ENCODE results near the gene FANCC. TPM values are rescaled to one million over a fixed set of nuclear protein-coding genes. Genes with fewer than 3 reads are reported as not detected.

Gene FANCC
- total and polyA plus RNA-seq, 2 of the 8 experiments (the other 6 are each of a cell fraction or from before 2014, with no cell fraction given), result 7.8 to 15.2 TPM

DNA sequence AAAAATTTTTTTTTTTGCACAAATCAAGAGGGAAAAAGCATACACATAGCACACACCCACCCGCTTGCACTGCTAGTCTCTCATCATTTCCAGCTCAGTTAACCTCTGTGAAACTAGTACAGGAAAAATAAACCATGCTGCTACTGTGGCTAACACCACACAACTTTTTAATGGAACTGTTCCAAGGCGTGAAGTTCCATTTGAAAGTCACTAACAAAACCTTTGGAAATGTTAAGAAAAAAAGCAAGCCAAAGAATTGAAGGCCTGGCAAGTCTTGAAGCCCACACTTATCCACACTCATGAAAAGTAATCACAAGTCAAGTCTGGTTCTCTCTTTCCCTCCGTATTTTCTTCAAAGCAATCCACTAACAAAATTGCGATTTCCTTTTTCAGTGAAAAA lies 116.3 kb downstream of the FANCC start (continued):
- TF ChIP-seq KDM1A (IDR thresholded peaks at IDR 0.05; ENCODE audit: borderline replicate concordance, low read length), result no peak
